NCI-H146 treated with DMSO at 0.1 percent for 48 hours (cell line): ENCODE measurements around the gene SLC35C1.

Experiments
- DNase-seq: peaks from one replicate; lab custom pipeline; 2025; ENCODE audit not compliant: unreplicated experiment; lab: John Stamatoyannopoulos, UW

SLC35C1 gene

GRCh38 chr11:45804761-45805304 lies at the start of gene SLC35C1:
Gene SLC35C1, plus strand, starts transcription at chr11:45805149. Its CDS starts 653 bp downstream, at chr11:45805802.
- DNase-seq, result peak; percentile 92

- no peak for DNase-seq
Measured at GRCh38 chr11:45755281-45755859, 49.6 kb upstream of the SLC35C1 start.

- no peak for DNase-seq
Measured at GRCh38 chr11:45756384-45757010, 48.5 kb upstream of the SLC35C1 start.

- DNase-seq, result no peak
Measured at GRCh38 chr11:45757672-45758071, 47.3 kb upstream of the SLC35C1 start.

- no peak for DNase-seq
Measured at GRCh38 chr11:45761659-45762058, 43.3 kb upstream of the SLC35C1 start.

- DNase-seq, result no peak
Measured at GRCh38 chr11:45765107-45765668, 39.8 kb upstream of the SLC35C1 start.

- no peak for DNase-seq
Measured at GRCh38 chr11:45765836-45766235, 39.1 kb upstream of the SLC35C1 start.

GRCh38 chr11:45766469-45766868 lies 38.5 kb upstream of the SLC35C1 start:
- DNase-seq, result no peak

- DNase-seq, result no peak
Measured at GRCh38 chr11:45768486-45768885, 36.5 kb upstream of the SLC35C1 start.

- DNase-seq, result no peak
Measured at GRCh38 chr11:45769960-45770359, 35.0 kb upstream of the SLC35C1 start.

GRCh38 chr11:45771193-45771565 lies 33.8 kb upstream of the SLC35C1 start:
- DNase-seq, result peak; percentile 43

GRCh38 chr11:45771566-45772448 lies 33.1 kb upstream of the SLC35C1 start:
- DNase-seq, result peak; percentile 67

- DNase-seq, result no peak
Measured at GRCh38 chr11:45772449-45772774, 32.5 kb upstream of the SLC35C1 start.

- DNase-seq, result no peak
Measured at GRCh38 chr11:45772986-45773785, 31.8 kb upstream of the SLC35C1 start.

GRCh38 chr11:45773786-45774655 lies 30.9 kb upstream of the SLC35C1 start:
- DNase-seq, result no peak

GRCh38 chr11:45774786-45775185 lies 30.2 kb upstream of the SLC35C1 start:
- no peak for DNase-seq

- no peak for DNase-seq
Measured at GRCh38 chr11:45777127-45777969, 27.6 kb upstream of the SLC35C1 start.

- DNase-seq, result no peak
Measured at GRCh38 chr11:45778341-45778740, 26.6 kb upstream of the SLC35C1 start.

GRCh38 chr11:45779602-45780001 lies 25.3 kb upstream of the SLC35C1 start:
- DNase-seq, result no peak
